Measurements from ENCODE around the gene RICTOR.

DNA sequence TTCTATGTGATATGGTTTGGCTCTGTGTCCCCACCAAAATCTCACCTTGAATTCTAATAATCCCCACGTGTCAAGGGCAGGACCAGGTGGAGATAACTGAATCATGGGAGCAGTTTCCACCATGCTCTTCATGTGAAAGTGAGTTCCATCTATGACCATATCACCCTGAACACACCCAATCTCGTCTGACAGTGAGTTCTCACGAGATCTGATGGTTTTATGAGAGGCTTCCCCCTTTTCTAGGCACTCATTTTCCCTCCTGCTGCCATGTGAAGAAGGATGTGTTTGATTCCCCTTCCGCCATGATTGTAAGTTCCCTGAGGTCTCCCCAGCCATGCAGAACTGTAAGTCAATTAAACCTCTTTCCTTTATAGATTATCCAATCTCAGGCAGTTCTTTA, 64.2 kb downstream of the RICTOR start:
- TF ChIP-seq, protein P1, sequence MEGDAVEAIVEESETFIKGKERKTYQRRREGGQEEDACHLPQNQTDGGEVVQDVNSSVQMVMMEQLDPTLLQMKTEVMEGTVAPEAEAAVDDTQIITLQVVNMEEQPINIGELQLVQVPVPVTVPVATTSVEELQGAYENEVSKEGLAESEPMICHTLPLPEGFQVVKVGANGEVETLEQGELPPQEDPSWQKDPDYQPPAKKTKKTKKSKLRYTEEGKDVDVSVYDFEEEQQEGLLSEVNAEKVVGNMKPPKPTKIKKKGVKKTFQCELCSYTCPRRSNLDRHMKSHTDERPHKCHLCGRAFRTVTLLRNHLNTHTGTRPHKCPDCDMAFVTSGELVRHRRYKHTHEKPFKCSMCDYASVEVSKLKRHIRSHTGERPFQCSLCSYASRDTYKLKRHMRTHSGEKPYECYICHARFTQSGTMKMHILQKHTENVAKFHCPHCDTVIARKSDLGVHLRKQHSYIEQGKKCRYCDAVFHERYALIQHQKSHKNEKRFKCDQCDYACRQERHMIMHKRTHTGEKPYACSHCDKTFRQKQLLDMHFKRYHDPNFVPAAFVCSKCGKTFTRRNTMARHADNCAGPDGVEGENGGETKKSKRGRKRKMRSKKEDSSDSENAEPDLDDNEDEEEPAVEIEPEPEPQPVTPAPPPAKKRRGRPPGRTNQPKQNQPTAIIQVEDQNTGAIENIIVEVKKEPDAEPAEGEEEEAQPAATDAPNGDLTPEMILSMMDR (conservative IDR thresholded peaks at IDR 0.05; ENCODE audit: low read depth, low read length), result no peak
- TF ChIP-seq EZH2 (IDR thresholded peaks at IDR 0.05; ENCODE audit: low read length, unreplicated experiment) (no peak), EZH2phosphoT487 (IDR thresholded peaks at IDR 0.05; ENCODE audit: borderline replicate concordance, low read length) (no peak)

Data from PC-3 (cell line).